ENCODE results near the gene DDHD1. TPM values are rescaled to one million over a fixed set of nuclear protein-coding genes. Genes with fewer than 3 reads are reported as not detected.

Gene DDHD1
- total RNA-seq, 1 experiment from 2014 or later = 15.7 TPM

- H3K4me2 ChIP-seq (ENCODE audit: insufficient read depth, insufficient read length, low read length) = no peak overlapping the region
- H4K5ac ChIP-seq (ENCODE audit: insufficient read length, low read depth, low read length) = no peak overlapping the region
- H2AFZ ChIP-seq (ENCODE audit: low read length) = no peak overlapping the region
- Mint-ChIP-seq H3K9me3 (no peaks in the 10 kb centered on the region), H3K27ac (no peak overlapping the region), H3K4me3 (no peak overlapping the region), H3K4me1 (peaks cover 13 to 18% of the 10 kb centered on the region in 2 experiments), H3K27me3 (ENCODE audit: low read depth) (peaks cover 3% of the 10 kb centered on the region), H3K36me3 (ENCODE audit: insufficient read depth in 1 of 3, low read depth in 3 of 3) (no peaks in the 10 kb centered on the region)
- H3K9me3 ChIP-seq (ENCODE audit: control insufficient read depth, low read depth, low read length) = no peaks in the 10 kb centered on the region
- no peak overlapping the region for H2AK5ac ChIP-seq (ENCODE audit: insufficient read length, low read length)
- H3T11ph ChIP-seq (ENCODE audit: low read length) = no peak overlapping the region
- H3K79me1 ChIP-seq (ENCODE audit: insufficient read depth, low read depth, low read length, poor library complexity, severe bottlenecking) = no peaks in the 10 kb centered on the region
- H3K27me3 ChIP-seq (ENCODE audit: insufficient read depth, low read length) = no peaks in the 10 kb centered on the region
- H2BK20ac ChIP-seq (ENCODE audit: low read depth, low read length, poor library complexity, severe bottlenecking) = no peak overlapping the region
- TF ChIP-seq, protein P1, sequence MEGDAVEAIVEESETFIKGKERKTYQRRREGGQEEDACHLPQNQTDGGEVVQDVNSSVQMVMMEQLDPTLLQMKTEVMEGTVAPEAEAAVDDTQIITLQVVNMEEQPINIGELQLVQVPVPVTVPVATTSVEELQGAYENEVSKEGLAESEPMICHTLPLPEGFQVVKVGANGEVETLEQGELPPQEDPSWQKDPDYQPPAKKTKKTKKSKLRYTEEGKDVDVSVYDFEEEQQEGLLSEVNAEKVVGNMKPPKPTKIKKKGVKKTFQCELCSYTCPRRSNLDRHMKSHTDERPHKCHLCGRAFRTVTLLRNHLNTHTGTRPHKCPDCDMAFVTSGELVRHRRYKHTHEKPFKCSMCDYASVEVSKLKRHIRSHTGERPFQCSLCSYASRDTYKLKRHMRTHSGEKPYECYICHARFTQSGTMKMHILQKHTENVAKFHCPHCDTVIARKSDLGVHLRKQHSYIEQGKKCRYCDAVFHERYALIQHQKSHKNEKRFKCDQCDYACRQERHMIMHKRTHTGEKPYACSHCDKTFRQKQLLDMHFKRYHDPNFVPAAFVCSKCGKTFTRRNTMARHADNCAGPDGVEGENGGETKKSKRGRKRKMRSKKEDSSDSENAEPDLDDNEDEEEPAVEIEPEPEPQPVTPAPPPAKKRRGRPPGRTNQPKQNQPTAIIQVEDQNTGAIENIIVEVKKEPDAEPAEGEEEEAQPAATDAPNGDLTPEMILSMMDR (conservative IDR thresholded peaks at IDR 0.05) = no peak
- no peak overlapping the region for H4K8ac ChIP-seq (replicated peaks; ENCODE audit: insufficient read length, low read depth, low read length)
- no CpG with 5 or more reads among the region's 4 CpGs for WGBS (ENCODE audit: extremely low coverage, insufficient read length, low lambda C conversion rate)
- no peak overlapping the region for H3K23ac ChIP-seq (ENCODE audit: insufficient read length, low read depth, low read length)
- H2BK15ac ChIP-seq (ENCODE audit: low read depth, low read length) = no peak overlapping the region
- no peaks in the 10 kb centered on the region for H3K79me2 ChIP-seq (ENCODE audit: insufficient read depth, low read length)
- no peak overlapping the region for H3K56ac ChIP-seq (ENCODE audit: insufficient read length, low read depth, low read length)
- H4K20me1 ChIP-seq (ENCODE audit: control insufficient read depth, insufficient read depth, insufficient read length) = no peaks in the 10 kb centered on the region
- H2BK5ac ChIP-seq (ENCODE audit: insufficient read length, low read length) = no peak overlapping the region
- no peak overlapping the region for H3K14ac ChIP-seq (ENCODE audit: insufficient read depth, low read length)
- no peak for DNase-seq
- H2BK12ac ChIP-seq (ENCODE audit: insufficient read length, low read depth, low read length) = no peak overlapping the region
- H3K23me2 ChIP-seq (ENCODE audit: insufficient read length, low read depth, low read length, poor library complexity, severe bottlenecking) = no peaks in the 10 kb centered on the region
- no peak overlapping the region for H3K4ac ChIP-seq (ENCODE audit: low read depth, low read length)
- no peak overlapping the region for H2BK120ac ChIP-seq (ENCODE audit: low read depth, low read length, poor library complexity, severe bottlenecking)
- H3K27ac ChIP-seq (ENCODE audit: insufficient read length, low read depth, low read length) = no peak overlapping the region
- no peak overlapping the region for H3K9ac ChIP-seq (ENCODE audit: extremely low read depth, insufficient read length, low read length)
- no peak overlapping the region for H4K91ac ChIP-seq (ENCODE audit: insufficient read length, low read depth, low read length)
- H3K18ac ChIP-seq (ENCODE audit: insufficient read length, low read depth, low read length) = no peak overlapping the region
- no peaks in the 10 kb centered on the region for H3K4me1 ChIP-seq (ENCODE audit: insufficient read depth, low read length)
These were observed 21.8 kb upstream of the DDHD1 start for GRCh38 chr14:53174918-53175317.
